Heart left ventricle (tissue), 13 donors: Measurements from ENCODE around the gene PCARE.

Experiments used
- POLR2A ChIP-seq, 2 donors: fragments of 450-650 bp; IDR thresholded peaks; one replicate each; pipeline ENCODE4 v1.6.1; 2017; ENCODE audit warnings: antibody characterized with exemption in 2 of 2, mild to moderate bottlenecking in 2 of 2, moderate library complexity in 2 of 2
- TF ChIP-seq, protein P1 (sequence below), 12 donors: fragments of 200-600 bp; sonication (generic) in 4 of 12; IDR thresholded peaks; one replicate each; pipeline versions ENCODE4 v1.5.0 to v1.8.0; 2018 to 2022; ENCODE audit warnings: antibody characterized with exemption in 12 of 12, mild to moderate bottlenecking in 5 of 12
- donor health status: ischemic (EF 13 %, LVEDD 7.1; RV severe dilation, severe dysfunction).
- donor health status: DM: no; HTN: yes; CAD: no.
- donor health status: DM: no; HTN: no; CAD: no.
- donor health status: ischemic (EF 25% LVEDD 6.9; RV normal size, moderate dysfunction).
- donor health status: ischemic (EF 25% LVEDD 5.7; RV mildly dilated, moderate dysfunction).
- donor health status: ischemic (EF 35%, LVEDD 5.7; RV mildly dilated, moderate dysfunction).
- donor health status: nonischemic (EF 11% LVEDD 7.7; RV severe dilation, severe dysfunction).
- donor health status: DM: yes; HTN: yes; CAD: no.
- donor health status: PGD.
- donor health status: ischemic (EF 29% LVEDD 5.4; RV normal size, mild dysfunction).
- donor health status: nonischemic (EF 23%, LVEDD 6.1; RV moderate dilation, normal function).

DNA sequence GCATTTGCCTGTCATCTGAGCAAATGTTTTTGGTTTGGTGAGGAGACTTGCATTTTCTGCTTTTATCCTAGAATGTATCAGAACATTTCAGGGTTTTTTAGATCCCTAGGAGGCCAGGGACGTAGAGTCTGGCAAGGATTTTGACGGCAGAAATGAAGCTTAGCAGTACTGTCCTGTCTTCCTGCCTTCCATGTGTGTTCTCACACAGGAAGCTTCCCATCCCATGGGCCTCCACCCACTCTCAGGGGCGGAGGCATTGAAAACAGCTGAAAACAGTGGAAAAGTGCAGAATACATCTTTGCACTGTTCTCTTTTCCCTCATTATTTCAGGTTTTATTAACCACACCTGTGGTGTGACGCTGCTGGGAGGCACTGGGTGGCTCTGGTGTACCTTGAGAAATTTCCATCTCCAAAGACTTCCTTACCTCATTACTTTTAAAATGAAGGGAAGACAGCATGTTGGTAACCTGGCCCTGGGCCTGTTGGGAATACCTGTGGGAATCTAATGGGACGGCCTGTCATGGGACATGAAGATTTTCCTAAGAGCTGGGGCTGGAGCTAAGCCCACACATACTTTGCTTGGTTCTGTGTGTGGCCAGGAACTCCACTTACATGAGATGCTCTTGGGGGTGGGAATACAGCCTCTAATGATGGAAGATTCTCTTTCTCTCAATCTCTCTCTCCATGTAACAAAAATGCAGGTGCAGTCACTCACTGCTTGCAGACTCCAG, 20.5 kb downstream of the PCARE start:
- TF ChIP-seq, protein P1, sequence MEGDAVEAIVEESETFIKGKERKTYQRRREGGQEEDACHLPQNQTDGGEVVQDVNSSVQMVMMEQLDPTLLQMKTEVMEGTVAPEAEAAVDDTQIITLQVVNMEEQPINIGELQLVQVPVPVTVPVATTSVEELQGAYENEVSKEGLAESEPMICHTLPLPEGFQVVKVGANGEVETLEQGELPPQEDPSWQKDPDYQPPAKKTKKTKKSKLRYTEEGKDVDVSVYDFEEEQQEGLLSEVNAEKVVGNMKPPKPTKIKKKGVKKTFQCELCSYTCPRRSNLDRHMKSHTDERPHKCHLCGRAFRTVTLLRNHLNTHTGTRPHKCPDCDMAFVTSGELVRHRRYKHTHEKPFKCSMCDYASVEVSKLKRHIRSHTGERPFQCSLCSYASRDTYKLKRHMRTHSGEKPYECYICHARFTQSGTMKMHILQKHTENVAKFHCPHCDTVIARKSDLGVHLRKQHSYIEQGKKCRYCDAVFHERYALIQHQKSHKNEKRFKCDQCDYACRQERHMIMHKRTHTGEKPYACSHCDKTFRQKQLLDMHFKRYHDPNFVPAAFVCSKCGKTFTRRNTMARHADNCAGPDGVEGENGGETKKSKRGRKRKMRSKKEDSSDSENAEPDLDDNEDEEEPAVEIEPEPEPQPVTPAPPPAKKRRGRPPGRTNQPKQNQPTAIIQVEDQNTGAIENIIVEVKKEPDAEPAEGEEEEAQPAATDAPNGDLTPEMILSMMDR (IDR thresholded peaks at IDR 0.05), result no peak
- no peak for TF ChIP-seq POLR2A (IDR thresholded peaks at IDR 0.05)
